PC-3 (cell line): Measurements from ENCODE around the gene GALNTL6. TPM values are rescaled to one million over a fixed set of nuclear protein-coding genes. Genes with fewer than 3 reads are reported as not detected.

Experiments used
- ATAC-seq: fragments of 200-7000 bp; cut with Tn5 transposase; 2 replicates; pipeline ENCODE4 v1.9.1; 2020; ENCODE audit warnings: mild to moderate bottlenecking, moderate library complexity
- BruUV-seq: library from RNA; stranded (reverse); fragments of 400-500 nt; replicated peaks from 2 replicates; lab custom pipeline; 2021; lab: Mats Ljungman, UMichigan
- CTCF ChIA-PET: fragments of 300-600 bp; sonication (Branson Sonifier 250); formaldehyde crosslinking; loops from one replicate; lab custom pipeline; 2022; ENCODE audit warnings: antibody characterized with exemption; lab: Charles Lee
- POLR2A ChIA-PET: fragments of 300-600 bp; sonication (Branson Sonifier 250); formaldehyde crosslinking; loops from one replicate; lab custom pipeline; 2022; ENCODE audit warnings: antibody characterized with exemption; ENCODE audit not compliant: unreplicated experiment; lab: Charles Lee
- DNase-seq: peaks from one replicate; pipeline ENCODE4 v3.0.0-alpha.2; 2015
- H2AFZ ChIP-seq: fragments of 300-600 bp; sonication (generic); 2 replicates; pipeline ENCODE4 v1.6.0; 2016; ENCODE audit warnings: antibody characterized with exemption, low read length
- H3F3A ChIP-seq: fragments of 300-600 bp; sonication (generic); one replicate; pipeline ENCODE4 v1.6.0; 2017; ENCODE audit warnings: antibody characterized with exemption, low read length, control low read depth, mild to moderate bottlenecking; ENCODE audit not compliant: unreplicated experiment
- H3K27ac ChIP-seq: fragments of 300-600 bp; sonication (generic); 2 replicates; pipeline ENCODE4 v1.5.1; 2016; ENCODE audit warnings: mild to moderate bottlenecking, low read length
- H3K27me3 ChIP-seq: fragments of 300-600 bp; sonication (generic); 2 replicates; pipeline ENCODE4 v1.6.1; 2016; ENCODE audit warnings: low read length, mixed read lengths
- H3K36me3 ChIP-seq: fragments of 300-600 bp; sonication (generic); 2 replicates; pipeline ENCODE4 v1.6.1; 2016; ENCODE audit warnings: low read depth, mixed run types, low read length, mixed read lengths
- H3K4me1 ChIP-seq: fragments of 300-600 bp; sonication (generic); 2 replicates; pipeline ENCODE4 v1.5.1; 2016; ENCODE audit warnings: low read length; ENCODE audit not compliant: insufficient read depth
- H3K4me2 ChIP-seq: fragments of 300-600 bp; sonication (generic); 2 replicates; pipeline ENCODE4 v1.6.0; 2016; ENCODE audit warnings: low read length
- H3K4me3 ChIP-seq: fragments of 300-600 bp; sonication (generic); 2 replicates; pipeline ENCODE4 v1.5.1; 2016; ENCODE audit warnings: mild to moderate bottlenecking, low read length, mixed read lengths
- H3K79me2 ChIP-seq: fragments of 300-600 bp; sonication (generic); 2 replicates; pipeline ENCODE4 v1.6.1; 2017; ENCODE audit warnings: low read length, mixed read lengths
- H3K9ac ChIP-seq: fragments of 300-600 bp; sonication (generic); 2 replicates; pipeline ENCODE4 v1.6.0; 2016; ENCODE audit warnings: mild to moderate bottlenecking, low read length
- H3K9me2 ChIP-seq: fragments of 300-600 bp; sonication (generic); replicated peaks from 2 replicates; pipeline ENCODE4 v1.6.1; 2016; ENCODE audit warnings: mixed run types, low read length, mixed read lengths
- H3K9me3 ChIP-seq: fragments of 300-600 bp; sonication (generic); 2 replicates; pipeline ENCODE4 v1.6.1; 2016; ENCODE audit warnings: low read length, mixed read lengths
- H4K20me1 ChIP-seq: fragments of 300-600 bp; sonication (generic); 2 replicates; pipeline ENCODE4 v1.6.1; 2016; ENCODE audit warnings: low read length, mixed read lengths
- CTCF ChIP-seq: fragments of 300-600 bp; sonication (generic); conservative IDR thresholded peaks from 2 replicates; pipeline ENCODE4 v1.5.1; 2017; ENCODE audit warnings: antibody characterized with exemption, low read depth, mild to moderate bottlenecking, low read length
- EZH2 ChIP-seq: fragments of 300-600 bp; sonication (generic); IDR thresholded peaks from one replicate; pipeline ENCODE4 v1.6.1; 2017; ENCODE audit warnings: antibody characterized with exemption, mild to moderate bottlenecking, low read length; ENCODE audit not compliant: unreplicated experiment
- EZH2phosphoT487 ChIP-seq: fragments of 300-600 bp; sonication (generic); IDR thresholded peaks from 2 replicates; pipeline ENCODE4 v1.6.1; 2018; ENCODE audit warnings: mild to moderate bottlenecking, antibody characterized with exemption, low read length, borderline replicate concordance
- intact Hi-C: fragments of 100-400 bp; cut with micrococcal nuclease; formaldehyde crosslinking; loops from 2 replicates; pipeline ENCODE4 v1.9.0; 2023
- total RNA-seq: library from RNA; depleted of rRNA; stranded (reverse); fragments of >200 nt; gene quantifications from 2 replicates; pipeline ENCODE4 v1.2.3, GENCODE V29; 2014

The GALNTL6 gene
- total RNA-seq, 1 experiment from 2014 or later = not detected

GRCh38 chr4:173051232-173051631 lies 1238.0 kb downstream of the GALNTL6 start:
- H3F3A ChIP-seq = no peaks in the 10 kb centered on the region
- no peak overlapping the region for H3K27ac ChIP-seq
- H3K4me3 ChIP-seq = no peak overlapping the region
- H2AFZ ChIP-seq = no peak overlapping the region
- ChIA-PET CTCF (no interaction called here), POLR2A (no interaction called here)
- no peak overlapping the region for H3K4me2 ChIP-seq
- DNase-seq (no peak), ATAC-seq (no peak)
- no TSS peak for BruUV-seq
- H3K9me3 ChIP-seq = no peaks in the 10 kb centered on the region
- H3K4me1 ChIP-seq = no peaks in the 10 kb centered on the region
- H3K27me3 ChIP-seq = no peaks in the 10 kb centered on the region
- no peaks in the 10 kb centered on the region for H3K79me2 ChIP-seq
- H3K9ac ChIP-seq = no peak overlapping the region
- no peaks in the 10 kb centered on the region for H3K36me3 ChIP-seq
- no peaks in the 10 kb centered on the region for H3K9me2 ChIP-seq
- no peaks in the 10 kb centered on the region for H4K20me1 ChIP-seq
- TF ChIP-seq EZH2phosphoT487 (no peak), EZH2 (no peak), CTCF (no peak)
- intact Hi-C loops = no loop called here

- no peaks in the 10 kb centered on the region for H3K9me2 ChIP-seq
- H3K9ac ChIP-seq = no peak overlapping the region
- H3K9me3 ChIP-seq = no peaks in the 10 kb centered on the region
- no peaks in the 10 kb centered on the region for H4K20me1 ChIP-seq
- no peak overlapping the region for H3K4me2 ChIP-seq
- H3F3A ChIP-seq = no peaks in the 10 kb centered on the region
- no peak for TF ChIP-seq EZH2
- TF ChIP-seq CTCF = no peak
- TF ChIP-seq EZH2phosphoT487 = no peak
- no TSS peak for BruUV-seq
- peaks cover 2% of the 10 kb centered on the region; the same call in 1 of the 2 replicates for H3K4me1 ChIP-seq
- H3K27ac ChIP-seq = no peak overlapping the region
- intact Hi-C loops = no loop called here
- ChIA-PET POLR2A (no interaction called here), CTCF (no interaction called here)
- DNase-seq = no peak
- no peaks in the 10 kb centered on the region for H3K36me3 ChIP-seq
- H3K4me3 ChIP-seq = no peak overlapping the region
- H2AFZ ChIP-seq = no peak overlapping the region
- no peaks in the 10 kb centered on the region for H3K27me3 ChIP-seq
- no peak for ATAC-seq
- no peaks in the 10 kb centered on the region for H3K79me2 ChIP-seq
Observed at GRCh38 chr4:173051716-173052115, 1238.5 kb downstream of the GALNTL6 start.

- ChIA-PET POLR2A (no interaction called here), CTCF (no interaction called here)
- no peaks in the 10 kb centered on the region for H3K36me3 ChIP-seq
- H3K4me3 ChIP-seq = no peak overlapping the region
- no peaks in the 10 kb centered on the region for H3K27me3 ChIP-seq
- no peaks in the 10 kb centered on the region for H3K9me3 ChIP-seq
- ATAC-seq (no peak), DNase-seq (no peak)
- no peak overlapping the region for H3K9ac ChIP-seq
- H3K4me2 ChIP-seq = no peak overlapping the region
- H3K27ac ChIP-seq = no peak overlapping the region
- TF ChIP-seq EZH2phosphoT487 (no peak), EZH2 (no peak)
- H3K79me2 ChIP-seq = no peaks in the 10 kb centered on the region
- H2AFZ ChIP-seq = no peak overlapping the region
- no peaks in the 10 kb centered on the region for H3F3A ChIP-seq
- no peaks in the 10 kb centered on the region for H4K20me1 ChIP-seq
- H3K4me1 ChIP-seq = peaks cover 9% of the 10 kb centered on the region
- H3K9me2 ChIP-seq = no peaks in the 10 kb centered on the region
- intact Hi-C loops = no loop called here
- BruUV-seq = no TSS peak
Observed at GRCh38 chr4:173052439-173052838, 1239.2 kb downstream of the GALNTL6 start.
